Cerebellar cortex (tissue), 1 donor: Measurements from ENCODE around the gene KIF1A.

Experiments used
- DNase-seq: peaks from one replicate; pipeline ENCODE4 v3.0.0-alpha.2; 2015; ENCODE audit warnings: low spot score

Gene KIF1A

DNA sequence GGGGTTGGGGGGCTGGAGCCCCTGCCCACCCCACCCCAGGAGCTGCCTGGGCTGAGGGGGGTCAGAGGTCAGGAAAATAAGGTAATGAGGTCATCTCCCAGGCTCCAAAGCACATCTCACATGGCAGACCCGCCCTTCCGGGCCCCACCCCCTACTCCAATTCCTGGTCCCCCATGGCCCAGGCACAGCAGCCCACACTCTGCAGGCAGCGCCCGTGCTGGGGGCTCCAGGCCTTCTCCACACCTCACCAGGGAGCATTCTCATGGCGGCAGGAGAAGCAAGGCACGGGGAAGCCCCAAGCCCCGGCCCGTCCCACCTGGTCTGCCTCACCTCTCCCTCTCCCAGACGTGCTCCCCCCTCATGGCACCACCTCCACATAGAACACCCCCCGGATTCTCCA, 84.5 kb downstream of the KIF1A start:
- DNase-seq, result no peak

DNA sequence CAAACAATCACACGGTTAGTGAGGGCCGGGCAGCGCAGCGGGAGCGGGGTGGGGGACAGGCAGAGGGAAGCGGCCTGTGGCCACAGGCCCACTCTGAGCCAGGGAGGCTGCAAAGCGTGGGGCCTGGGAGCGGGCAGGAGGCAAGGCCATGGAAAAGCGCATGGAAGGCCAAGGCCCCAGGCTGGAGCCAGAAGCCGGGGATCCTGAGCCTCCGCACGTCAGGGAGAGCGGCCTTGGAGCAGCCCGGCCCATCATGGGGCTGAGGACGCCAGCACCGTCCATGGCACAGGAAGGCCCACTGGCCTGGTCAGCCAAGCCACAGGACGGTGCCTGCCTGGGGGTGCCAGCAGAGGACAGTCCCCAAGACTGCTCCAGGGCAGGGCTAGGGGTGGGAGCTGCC, 85.3 kb downstream of the KIF1A start:
- no peak for DNase-seq

DNA sequence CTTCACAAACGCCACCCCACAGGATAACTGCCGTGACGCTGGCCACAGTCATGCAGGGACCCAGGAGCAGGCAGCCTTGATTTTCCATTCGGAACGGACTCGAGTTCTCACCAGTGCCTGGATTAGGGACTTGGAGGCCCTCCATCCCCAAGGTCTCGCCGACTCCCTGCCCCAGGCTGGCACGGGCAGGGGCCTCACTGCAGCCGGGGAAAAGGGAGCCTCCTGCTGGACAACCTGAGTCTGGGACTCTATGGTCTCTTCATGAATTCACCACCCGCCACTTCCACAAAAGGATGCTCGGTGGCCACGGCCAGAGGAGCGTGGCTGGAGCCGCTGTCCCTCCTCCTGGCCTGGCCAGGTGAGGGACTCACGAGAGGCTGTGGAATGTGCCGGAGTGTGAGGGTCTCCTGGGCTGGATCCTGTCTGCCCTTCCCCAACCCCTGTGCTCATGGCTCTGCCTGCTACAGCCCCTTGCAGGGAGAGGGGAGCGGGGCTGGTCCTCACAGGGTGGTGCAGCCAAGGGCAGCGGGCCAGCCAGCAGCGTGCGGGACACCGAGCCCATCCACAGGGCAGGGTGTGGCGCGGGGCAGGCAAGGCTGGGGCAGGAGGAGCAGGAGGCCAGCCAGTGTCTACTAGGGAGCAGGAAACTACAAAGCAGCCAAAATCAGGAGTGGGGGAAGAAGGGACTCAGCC, 86.1 kb downstream of the KIF1A start:
- no peak for DNase-seq

DNA sequence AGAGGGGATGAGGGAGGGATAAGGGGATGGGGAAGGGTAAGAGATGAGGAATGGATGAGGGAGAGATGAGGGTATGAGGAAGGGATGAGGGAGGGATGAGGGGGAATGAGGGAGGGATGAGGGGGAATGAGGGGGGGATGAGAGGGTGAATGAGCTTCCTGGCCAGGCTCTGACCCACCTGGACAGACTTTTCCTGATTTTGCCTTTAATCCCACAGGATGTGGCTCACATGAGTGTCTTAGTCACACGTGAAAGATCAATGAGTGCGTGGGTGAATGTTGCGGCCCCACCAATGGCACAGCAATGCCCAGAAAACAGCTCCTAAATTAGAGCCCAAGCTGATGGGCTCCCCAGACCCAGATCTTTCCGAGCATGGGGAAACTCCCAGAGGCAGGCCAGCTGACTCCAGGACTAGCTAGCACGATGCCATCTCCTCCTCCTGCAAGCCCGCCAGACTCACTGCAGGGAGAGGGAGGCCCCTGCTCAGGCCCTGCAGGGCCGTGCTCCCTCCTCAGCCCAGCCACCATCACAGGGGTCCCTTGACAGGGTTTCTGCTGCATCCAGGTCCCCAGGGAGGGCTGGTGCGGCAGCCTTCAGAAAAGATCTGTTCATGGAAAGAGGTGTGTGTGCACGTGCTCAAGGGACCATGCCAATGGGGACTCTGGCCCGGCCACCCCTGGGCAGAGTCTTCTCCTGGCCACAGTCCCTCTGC, 87.0 kb downstream of the KIF1A start:
- DNase-seq, result no peak

DNA sequence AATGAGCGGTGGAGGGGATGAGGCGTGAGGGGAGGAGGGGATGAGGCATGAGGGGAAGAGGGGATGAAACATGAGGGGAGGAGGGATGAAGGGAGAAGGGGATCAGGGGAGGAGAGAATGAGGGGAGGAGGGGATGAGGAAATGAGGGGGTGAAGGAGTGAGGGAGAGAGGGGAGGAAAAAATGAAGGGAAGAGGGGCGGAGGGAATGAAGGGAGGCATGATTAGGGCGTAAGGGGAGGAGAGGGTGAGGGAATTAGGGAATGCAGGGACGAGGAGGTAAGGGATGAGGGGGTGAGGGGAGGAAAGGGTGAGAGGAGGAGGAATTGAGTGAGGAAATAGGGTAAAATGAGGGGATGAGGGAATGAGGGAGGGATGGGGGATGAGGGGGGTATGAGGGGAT, 87.8 kb downstream of the KIF1A start:
- no peak for DNase-seq

DNA sequence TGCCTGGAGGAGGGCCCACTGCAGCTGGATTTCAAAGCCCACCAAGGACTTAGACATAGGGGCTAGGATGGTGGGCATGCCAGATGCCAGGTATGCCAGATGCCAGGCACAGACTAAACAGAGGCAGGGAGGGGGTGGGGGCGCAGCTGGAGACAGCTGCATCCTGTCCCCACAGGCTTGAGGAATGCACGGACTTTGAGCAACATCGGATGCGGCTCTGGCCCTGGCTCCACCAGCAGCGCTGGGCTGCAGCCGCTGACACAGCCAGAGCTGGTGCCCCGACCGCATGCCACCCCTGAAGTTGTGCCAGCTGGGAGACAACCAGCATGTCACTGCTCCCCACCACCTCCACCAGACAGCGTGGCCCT, 88.9 kb downstream of the KIF1A start:
- no peak for DNase-seq

DNA sequence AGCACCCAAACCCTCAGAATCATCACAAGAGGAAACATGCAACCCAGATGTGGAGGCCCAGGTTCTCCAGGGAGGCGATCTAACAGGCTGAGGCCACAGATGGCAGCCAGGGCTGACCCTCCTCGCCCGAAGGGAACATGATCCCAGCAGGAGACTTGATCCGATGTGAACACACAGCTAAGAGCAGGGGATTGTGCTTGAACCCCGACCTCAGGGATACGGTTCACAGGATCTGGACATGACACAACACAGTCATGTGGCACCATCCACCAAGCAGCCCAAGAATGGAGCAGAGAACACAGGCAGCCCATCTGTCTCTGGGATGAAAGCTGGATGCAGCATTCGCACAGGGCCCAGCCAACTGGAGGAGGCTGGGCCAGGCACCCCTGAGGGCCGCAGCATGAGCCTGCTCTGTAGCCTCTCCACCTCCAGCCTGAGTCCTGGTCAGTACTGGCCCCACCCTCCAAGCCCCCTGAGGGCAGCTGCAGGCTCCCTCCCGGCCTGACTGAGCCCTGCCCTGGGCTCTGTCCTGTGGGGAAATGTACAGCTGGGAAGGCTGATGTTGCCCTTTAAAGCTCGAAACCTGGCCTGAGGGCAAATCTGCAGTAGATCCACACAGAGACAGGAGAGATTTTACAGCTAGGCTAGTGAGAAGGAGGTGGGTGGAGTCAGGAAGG, 89.4 kb downstream of the KIF1A start:
- peak; percentile 25 for DNase-seq

DNA sequence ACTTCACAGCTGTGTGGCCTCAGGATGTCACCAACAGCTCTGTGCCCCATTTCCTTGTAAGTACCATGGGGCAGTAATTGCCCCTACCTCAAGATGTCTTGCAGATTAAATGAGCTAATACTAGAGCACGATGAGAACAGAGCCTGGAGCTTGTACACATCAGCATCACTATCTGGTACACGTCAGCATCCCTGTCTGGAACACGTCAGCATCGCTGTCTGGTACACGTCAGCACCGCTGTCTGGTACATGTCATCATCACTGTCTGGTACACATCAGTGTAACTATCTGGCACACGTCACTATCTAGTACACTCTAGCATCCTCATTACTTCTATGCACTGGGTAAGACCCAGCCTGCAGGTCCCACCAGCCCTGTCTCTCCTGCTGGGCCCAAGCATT, 91.2 kb downstream of the KIF1A start:
- DNase-seq, result no peak

DNA sequence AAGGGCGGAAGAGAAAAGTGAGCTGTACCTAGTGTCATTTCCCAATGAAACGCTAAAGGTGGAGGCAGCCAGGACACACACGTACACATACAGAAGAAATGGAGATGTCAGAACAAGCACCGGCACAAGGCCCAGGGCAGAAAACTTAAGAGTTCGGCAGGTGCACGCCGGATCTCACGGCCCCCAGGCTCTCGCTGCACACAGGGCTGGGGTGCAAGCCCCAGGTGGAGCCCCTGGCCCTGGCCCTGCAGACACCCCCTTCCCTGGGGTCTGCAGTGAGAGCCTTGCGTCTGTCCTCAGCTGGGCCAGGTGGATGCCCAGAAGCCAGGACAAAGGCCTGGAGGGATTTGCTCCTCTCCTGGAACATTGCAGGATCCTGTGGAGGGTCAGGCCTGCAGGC, 91.7 kb downstream of the KIF1A start:
- no peak for DNase-seq

DNA sequence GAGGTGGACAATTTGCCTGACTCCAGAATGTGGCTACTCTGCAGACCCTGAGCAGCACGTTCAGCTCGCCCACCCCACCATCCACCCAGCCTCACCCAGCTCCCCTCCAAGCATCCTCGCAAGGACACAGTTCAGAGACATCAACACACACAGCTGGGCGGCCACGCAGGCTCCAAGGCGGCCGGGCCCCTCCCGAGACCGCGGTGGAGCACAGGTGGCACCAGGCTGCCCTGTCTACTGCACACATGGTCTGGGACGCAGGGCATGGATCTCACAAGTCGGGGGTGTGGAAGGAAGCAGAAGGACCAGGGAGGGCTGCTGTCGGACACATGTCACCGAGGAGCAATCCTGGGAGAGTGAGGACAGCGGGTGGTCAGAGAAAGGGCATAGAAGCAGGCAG, 92.1 kb downstream of the KIF1A start:
- no peak for DNase-seq

DNA sequence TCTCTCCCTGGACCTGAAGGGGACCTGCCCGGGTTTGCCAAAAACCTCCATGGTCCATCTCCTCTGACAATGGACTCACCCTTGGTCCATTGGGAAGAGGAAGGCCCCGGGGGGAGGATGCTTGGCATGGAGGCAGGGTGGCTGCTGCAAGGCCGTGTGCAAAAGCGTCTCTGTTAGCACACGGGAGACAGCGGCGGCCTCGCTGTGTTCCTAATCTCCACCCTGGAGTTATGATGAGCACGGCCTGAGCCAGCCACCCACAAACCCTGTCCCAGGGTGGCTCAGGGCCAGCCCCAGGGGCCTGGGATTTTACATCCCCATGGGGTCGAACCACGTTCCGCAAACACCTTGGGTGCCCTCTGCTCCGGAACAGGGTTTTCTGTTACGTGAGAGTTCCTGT, 92.6 kb downstream of the KIF1A start:
- no peak for DNase-seq

DNA sequence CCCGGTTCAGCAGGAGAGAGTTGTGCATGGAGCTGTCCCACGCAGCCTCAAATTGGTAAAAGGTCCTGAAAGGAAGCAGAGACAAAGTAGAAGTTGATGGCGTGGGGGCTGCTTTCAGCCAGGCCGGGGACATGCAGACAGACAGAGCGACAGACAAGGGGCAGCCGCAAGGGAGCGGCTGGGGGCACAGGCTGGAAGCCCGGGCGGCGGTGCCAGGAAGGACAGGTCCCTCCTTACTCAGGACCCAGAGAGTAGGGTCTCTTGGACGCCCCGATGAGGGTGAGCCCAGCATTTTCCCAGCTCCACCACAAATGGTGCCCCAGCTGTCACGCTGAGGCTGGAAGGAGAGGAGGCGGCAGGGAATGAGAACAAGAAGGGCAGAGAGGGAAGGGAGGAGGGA, 93.1 kb downstream of the KIF1A start:
- no peak for DNase-seq

DNA sequence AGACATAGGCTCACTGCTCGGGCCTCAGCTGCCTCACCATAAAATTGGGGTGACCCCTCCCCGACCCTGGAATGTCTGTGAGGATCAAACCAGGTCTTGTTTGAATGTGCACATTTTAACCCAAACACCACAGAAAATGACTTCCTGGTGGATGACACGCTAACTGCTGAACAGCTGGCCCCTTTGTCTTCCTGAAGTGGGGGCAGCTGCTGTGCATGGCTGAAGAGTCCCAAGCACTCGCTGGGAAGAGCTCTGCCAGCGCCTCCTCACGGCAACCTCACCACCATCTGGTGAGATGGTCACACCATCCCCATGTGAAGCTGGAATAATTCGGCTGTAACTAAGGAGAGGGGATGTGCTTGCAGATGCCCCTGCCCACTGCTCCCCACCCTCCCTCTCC, 94.3 kb downstream of the KIF1A start:
- no peak for DNase-seq

DNA sequence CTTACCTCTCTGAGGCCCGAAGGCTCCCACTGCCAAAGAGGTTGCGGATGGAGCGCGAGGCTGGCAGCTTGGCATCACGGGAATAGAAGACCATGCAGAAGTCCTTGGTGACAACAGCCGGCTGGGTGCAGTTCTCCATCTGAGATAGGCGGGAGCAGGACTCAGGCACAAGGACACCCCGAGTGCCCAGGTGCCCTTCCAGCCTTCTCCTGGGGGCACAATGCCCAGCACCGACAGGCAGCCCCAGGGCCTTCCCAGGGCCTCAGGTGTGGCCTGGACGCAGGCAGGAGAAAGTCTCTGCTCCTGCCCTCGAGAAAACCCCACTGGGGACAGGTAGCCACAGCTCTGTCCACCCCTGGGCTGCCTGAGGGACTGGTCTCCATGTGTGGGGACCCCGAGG, 94.8 kb downstream of the KIF1A start:
- no peak for DNase-seq

DNA sequence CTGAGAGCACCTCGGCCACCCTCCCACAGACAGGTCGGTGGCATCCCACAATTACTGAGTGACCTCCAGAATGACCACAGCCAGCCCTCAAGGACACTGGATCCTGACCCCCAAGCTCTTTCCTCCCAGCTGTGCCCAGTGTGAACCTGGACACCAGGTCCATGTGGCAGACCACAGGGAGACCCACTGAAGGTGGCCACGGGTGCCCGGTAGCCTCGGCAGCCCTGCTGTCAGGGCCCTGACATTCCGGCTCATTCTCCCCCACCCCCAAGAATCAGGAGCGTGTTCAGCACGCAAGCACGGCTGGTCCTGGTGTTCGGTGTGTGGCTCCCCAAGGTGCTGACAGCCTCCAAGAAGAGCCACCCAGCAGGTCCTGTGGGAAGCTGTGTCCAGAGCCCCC, 95.6 kb downstream of the KIF1A start:
- DNase-seq, result no peak

DNA sequence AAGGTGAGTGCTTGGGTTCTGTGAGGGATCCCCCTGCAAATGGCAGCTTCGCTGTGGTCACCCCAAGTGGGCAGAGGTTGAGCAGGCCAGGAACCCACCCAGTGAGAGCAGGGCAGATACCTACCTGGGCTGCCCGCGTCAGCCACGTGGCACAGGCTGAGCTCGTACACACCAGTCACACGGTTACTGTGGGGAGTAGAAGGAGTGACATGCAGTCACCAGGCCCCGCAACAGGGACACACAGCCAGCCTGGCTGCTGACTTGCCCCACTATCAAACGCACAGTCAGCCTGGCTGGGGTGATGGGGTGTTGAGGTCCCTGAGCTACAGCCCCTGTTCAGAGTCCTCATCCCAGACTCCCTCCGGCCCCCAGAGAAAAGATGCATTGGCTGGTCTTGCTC, 96.2 kb downstream of the KIF1A start:
- no peak for DNase-seq

DNA sequence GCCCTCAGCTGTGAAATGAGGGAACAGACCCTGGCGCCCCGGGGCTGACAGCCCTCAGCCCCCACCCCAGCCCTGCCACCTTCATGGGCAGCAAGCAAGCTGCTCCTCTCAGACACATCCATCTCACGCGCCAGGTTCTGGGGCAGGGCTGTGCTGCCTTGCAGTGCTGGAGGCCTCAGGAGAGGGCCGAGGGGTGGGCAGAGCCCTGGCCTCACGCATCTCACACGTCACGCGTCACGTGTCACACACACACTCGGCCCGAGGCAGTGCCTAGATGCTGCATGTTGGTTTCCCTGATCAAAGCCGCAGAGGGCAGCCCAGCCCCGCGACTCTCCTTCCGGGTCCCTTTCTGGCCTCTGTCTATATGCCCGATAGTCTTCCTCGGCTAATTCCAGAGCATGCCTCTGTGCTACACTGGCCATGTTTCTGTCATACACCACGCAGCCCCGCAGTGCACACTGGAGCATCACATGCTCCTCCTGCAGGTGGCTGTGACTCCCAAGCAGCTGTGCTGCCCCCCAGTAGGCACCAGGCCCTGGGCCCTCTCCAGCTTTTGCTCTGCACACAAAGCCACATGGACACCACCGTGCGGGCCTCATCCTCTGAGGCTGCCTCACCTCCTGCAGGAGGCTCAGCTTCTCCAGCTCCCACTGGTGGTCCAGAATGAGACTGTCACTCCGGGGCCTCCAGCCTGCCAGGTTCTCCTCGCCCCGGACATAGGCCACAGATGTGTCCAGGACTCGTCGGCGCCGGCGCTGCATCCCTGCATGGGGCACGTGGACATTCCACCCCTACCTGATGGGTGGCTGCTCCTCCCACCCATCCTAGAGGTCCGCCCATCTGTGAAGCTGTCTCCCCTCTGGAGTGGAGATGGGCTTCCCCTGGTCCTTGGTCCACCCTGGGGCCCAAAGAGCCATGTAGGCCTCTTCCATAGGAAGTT, 97.0 kb downstream of the KIF1A start:
- DNase-seq, result no peak

DNA sequence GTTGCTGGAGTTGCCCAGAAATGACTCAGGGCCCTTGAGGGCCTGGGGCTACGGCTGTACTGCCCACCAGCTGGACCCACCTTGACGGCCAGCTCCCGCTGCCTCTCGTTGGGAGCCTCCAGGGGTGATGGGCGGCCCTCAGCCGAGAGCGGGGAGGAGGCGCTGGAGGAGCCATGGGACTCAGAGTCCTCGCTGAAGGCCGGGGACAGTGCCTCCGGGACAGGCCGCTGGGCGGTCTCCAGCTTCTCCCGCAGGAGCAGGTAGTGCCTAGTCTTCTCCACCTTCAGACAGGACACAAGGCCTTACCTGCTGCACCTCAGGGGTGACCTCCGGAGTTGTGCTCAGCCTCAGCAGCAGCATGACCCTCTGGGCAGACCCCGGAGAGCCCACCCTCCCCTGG, 97.6 kb downstream of the KIF1A start:
- DNase-seq, result no peak

DNA sequence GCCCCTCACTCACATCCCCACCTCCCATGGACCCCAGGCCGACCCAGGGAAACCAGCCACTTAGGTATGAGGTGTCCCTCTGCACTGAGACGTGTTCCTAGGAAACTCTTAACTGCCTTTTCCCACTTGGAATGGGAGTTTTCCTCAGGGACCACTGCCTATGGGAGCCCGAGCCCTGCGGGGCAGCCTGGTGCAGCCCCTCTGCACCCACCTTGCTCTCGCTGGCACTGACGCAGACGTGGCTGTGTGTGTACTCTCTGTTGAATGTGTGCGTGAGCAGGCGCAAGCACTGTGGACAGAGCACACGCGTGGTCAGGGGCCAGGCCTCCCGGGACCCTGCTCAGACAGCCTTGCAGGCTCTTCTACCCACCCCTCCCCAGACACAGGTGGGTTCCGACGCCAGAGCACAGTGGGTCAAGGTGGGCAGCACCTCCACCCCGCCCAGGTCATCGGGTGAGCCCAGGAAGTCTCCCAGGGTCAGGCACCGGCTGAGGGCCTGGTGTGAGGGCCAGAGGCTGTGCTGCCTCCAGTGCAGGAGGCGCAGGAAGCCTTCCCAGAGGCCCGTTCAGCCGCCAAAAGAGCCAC, 98.3 kb downstream of the KIF1A start:
- DNase-seq, result no peak

DNA sequence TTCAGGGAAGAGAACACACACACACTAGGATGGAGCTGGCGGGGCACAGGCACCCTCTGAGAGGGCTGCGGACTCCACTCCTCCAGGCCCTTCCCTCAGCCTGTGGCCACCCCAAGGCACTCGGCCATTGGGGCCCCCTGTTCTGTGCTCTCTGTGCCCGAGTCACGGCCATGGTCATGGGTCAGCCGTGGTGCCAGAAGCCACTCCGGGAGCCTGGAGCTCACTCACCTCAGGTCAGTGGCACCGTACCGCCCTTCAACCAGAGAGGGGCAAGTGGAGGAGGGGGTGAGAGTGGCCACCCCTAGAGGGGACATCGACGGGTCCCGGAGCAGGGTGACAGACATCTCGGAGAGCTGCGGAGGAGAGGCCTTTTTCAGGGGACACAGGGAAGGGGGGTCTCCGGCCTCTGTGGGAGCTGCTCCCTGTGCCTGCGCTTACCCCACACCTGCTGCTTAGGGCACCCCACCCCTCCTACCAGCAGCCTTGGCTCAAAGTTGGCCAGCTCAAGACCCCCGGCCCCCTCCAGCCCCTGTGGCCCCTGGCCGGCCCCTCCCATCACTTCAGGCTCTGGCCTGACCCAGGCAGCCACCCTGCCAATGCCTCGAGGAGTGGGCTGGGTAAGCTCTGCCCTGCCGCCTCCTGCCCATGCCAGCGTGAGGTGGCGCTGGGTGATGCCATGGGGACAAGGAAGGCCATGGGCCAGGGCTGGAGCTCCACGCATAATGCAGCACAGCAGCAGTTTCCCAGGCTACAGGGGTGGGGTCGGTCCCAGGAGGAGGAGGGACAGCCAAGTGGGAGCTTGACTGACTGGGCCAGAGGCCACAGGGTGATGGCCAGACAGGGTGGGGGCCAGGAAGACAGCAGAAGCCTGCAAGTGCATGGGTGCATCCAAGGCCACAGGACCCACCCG, 99.1 kb downstream of the KIF1A start:
- DNase-seq, result no peak
